ENCODE data around the gene KIF13A.

GRCh38 chr6:17754254-17754653 lies 233.2 kb downstream of the KIF13A start:
- TF ChIP-seq LARP7 (IDR thresholded peaks at IDR 0.05), result no peak
- TF ChIP-seq CTCF (IDR thresholded peaks at IDR 0.05 in 2 of 3, conservative IDR thresholded peaks at IDR 0.05 in 1 of 3; ENCODE audit: control insufficient read depth in 2 of 3, extremely low read depth in 1 of 3, insufficient read depth in 1 of 3, low read depth in 3 of 3, low read length in 3 of 3), result no peak
- TF ChIP-seq KDM1A (IDR thresholded peaks at IDR 0.05; ENCODE audit: borderline replicate concordance), result no peak
- no peak for TF ChIP-seq USF1 (IDR thresholded peaks at IDR 0.05; ENCODE audit: borderline replicate concordance, extremely low read length, insufficient read depth, low read depth, low read length)

All from GM12878 (cell line).